ENCODE data around the gene PLA2G1B. TPM values are rescaled to one million over a fixed set of nuclear protein-coding genes. Genes with fewer than 3 reads are reported as not detected.

The PLA2G1B gene
- total and polyA plus RNA-seq, 2 of the 13 experiments (the other 11 are each of a cell fraction or from before 2014, with no cell fraction given) = 0.33 to 1.4 TPM

- TF ChIP-seq, protein P1, sequence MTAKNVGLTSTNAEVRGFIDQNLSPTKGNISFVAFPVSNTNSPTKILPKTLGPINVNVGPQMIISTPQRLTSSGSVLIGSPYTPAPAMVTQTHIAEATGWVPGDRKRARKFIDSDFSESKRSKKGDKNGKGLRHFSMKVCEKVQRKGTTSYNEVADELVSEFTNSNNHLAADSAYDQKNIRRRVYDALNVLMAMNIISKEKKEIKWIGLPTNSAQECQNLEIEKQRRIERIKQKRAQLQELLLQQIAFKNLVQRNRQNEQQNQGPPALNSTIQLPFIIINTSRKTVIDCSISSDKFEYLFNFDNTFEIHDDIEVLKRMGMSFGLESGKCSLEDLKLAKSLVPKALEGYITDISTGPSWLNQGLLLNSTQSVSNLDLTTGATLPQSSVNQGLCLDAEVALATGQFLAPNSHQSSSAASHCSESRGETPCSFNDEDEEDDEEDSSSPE (CRISPR knock-in tag; IDR thresholded peaks at IDR 0.05) = no peak
- TF ChIP-seq ZNF775 (CRISPR knock-in tag; IDR thresholded peaks at IDR 0.05; ENCODE audit: borderline replicate concordance) (peak; percentile 39; the same call in 1 of the 2 replicates), KLF16 (CRISPR knock-in tag; IDR thresholded peaks at IDR 0.05) (peak in 1 of 2 experiments; percentile 37; a peak in 1 of 4 replicates), TEAD3 (CRISPR knock-in tag; optimal IDR thresholded peaks at IDR 0.05; ENCODE audit: borderline replicate concordance) (peak; percentile 87), HOXA3 (CRISPR knock-in tag; IDR thresholded peaks at IDR 0.05) (peak; percentile 31; the same call in 1 of the 2 replicates), SALL1 (CRISPR knock-in tag; IDR thresholded peaks at IDR 0.05) (peak; percentile 47; the same call in 1 of the 2 replicates), GATAD2A (CRISPR knock-in tag; IDR thresholded peaks at IDR 0.05) (peak; percentile 16), TARDBP (CRISPR knock-in tag; IDR thresholded peaks at IDR 0.05) (peak; percentile 40; the same call in 1 of the 2 replicates), ZNF414 (CRISPR knock-in tag; IDR thresholded peaks at IDR 0.05) (peak; percentile 51; the same call in 1 of the 2 replicates), TFAP4 (IDR thresholded peaks at IDR 0.05; ENCODE audit: borderline replicate concordance, low read depth) (peak; percentile 100), ZSCAN31 (CRISPR knock-in tag; IDR thresholded peaks at IDR 0.05; ENCODE audit: low read depth) (0 out of 2 replicates have a peak, but pooled peaks have one; percentile 20), NFYB (CRISPR knock-in tag; IDR thresholded peaks at IDR 0.05) (no peak), ZNF75D (CRISPR knock-in tag; IDR thresholded peaks at IDR 0.05; ENCODE audit: borderline replicate concordance) (no peak), FOXP4 (CRISPR knock-in tag; IDR thresholded peaks at IDR 0.05) (no peak), HHEX (CRISPR knock-in tag; IDR thresholded peaks at IDR 0.05) (peak; percentile 46; the same call in 1 of the 2 replicates), BHLHE40 (IDR thresholded peaks at IDR 0.05; ENCODE audit: low read length) (peak; percentile 92), KAT2B (IDR thresholded peaks at IDR 0.05; ENCODE audit: borderline replicate concordance, low read depth, low read length) (no peak), ZNF550 (CRISPR knock-in tag; IDR thresholded peaks at IDR 0.05; ENCODE audit: borderline replicate concordance) (no peak), HOMEZ (CRISPR knock-in tag; IDR thresholded peaks at IDR 0.05; ENCODE audit: low read depth) (peak; percentile 16; the same call in 1 of the 2 replicates), IRF1 (CRISPR knock-in tag; IDR thresholded peaks at IDR 0.05; ENCODE audit: low read depth) (no peak)
- TF ChIP-seq, protein P2, sequence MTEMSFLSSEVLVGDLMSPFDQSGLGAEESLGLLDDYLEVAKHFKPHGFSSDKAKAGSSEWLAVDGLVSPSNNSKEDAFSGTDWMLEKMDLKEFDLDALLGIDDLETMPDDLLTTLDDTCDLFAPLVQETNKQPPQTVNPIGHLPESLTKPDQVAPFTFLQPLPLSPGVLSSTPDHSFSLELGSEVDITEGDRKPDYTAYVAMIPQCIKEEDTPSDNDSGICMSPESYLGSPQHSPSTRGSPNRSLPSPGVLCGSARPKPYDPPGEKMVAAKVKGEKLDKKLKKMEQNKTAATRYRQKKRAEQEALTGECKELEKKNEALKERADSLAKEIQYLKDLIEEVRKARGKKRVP (CRISPR knock-in tag; IDR thresholded peaks at IDR 0.05) = peak in 1 of 2 experiments; percentile 47; a peak in 1 of 4 replicates
These were observed 25.4 kb downstream of the PLA2G1B start, which contains the start of gene SIRT4 (continued) for GRCh38 chr12:120301962-120302815.
